Activated naive CD4-positive, alpha-beta T cell treated with anti-CD3 and anti-CD28 coated beads for 36 hours (primary cell): ENCODE data around the gene THSD4. TPM values are rescaled to one million over a fixed set of nuclear protein-coding genes. Genes with fewer than 3 reads are reported as not detected.

ENCODE experiments used
- CTCF ChIA-PET: fragments of 350-600 bp; sonication (Branson Sonifier 250); formaldehyde crosslinking; loops from one replicate; lab custom pipeline; 2021; ENCODE audit warnings: antibody characterized with exemption; lab: Charles Lee
- DNase-seq: peaks from one replicate; pipeline ENCODE4 v3.0.0-alpha.2; 2020
- H3K27ac Mint-ChIP-seq: one replicate; pipeline ENCODE4 v1.8.0; 2021; ENCODE audit warnings: mild to moderate bottlenecking, mixed read lengths
- H3K27me3 Mint-ChIP-seq: one replicate; pipeline ENCODE4 v1.8.0; 2021; ENCODE audit warnings: low read depth, mixed read lengths
- H3K36me3 Mint-ChIP-seq: one replicate; pipeline ENCODE4 v1.8.0; 2021; ENCODE audit warnings: low read depth, mixed read lengths
- H3K4me1 Mint-ChIP-seq: one replicate; pipeline ENCODE4 v1.8.0; 2021; ENCODE audit warnings: low read depth, mixed read lengths
- H3K4me3 Mint-ChIP-seq: one replicate; pipeline ENCODE4 v1.8.0; 2021; ENCODE audit warnings: mild to moderate bottlenecking, moderate library complexity, mixed read lengths
- H3K9me3 Mint-ChIP-seq: one replicate; pipeline ENCODE4 v1.8.0; 2021; ENCODE audit warnings: mixed read lengths
- intact Hi-C: fragments of 100-400 bp; cut with micrococcal nuclease; formaldehyde crosslinking; loops from one replicate; pipeline ENCODE4 v1.15.1; 2023
- total RNA-seq, 2 experiments: library from RNA; stranded (reverse); gene quantifications; one replicate each; pipeline ENCODE4 v1.2.3, GENCODE V29; 2021

The THSD4 gene
- total RNA-seq, 2 experiments from 2014 or later: not detected

DNA sequence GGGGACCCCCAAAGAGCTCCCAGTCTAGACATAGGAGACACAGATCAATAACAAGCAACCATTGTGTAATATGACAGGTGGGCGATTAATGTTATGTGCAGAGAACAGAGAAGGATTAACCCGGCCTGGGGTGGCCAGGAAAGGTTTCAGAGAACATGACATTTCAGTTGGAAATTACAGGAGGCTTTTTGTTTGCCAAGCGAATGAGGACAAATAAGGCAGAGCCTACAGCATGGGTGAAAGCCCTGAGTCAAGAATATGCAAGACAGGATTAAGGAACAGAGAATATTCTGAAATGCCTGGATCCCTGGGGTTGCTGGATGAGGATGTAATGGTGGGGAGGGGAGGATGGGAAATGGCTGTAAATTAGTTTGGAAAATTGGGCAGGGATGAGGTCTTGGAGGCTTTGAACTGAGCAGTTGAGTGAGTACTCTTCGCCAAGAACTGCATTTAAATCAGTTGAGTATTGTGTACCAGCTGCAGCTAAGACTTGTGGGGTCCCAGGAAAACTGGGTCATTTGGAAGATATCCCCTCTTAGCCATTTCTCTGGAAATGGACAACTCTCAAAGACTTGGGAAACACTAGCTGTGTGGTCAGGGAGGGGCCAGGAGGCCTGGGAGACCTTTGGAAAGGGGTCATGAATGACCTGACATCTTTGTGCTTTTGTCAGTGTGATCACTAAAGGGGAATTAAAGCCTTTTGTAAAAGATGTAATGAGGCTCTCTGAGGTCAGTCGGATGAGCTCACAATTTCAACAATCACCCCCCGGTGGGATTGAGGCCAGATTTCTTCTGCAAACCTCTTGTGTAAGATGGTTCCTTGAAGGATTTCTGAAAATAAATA is 496.5 kb downstream of the THSD4 start:
- H3K9me3 Mint-ChIP-seq: no peaks in the 10 kb centered on the region
- intact Hi-C loops: no loop called here
- CTCF ChIA-PET: no interaction called here
- no peak for DNase-seq
- no peak overlapping the region for H3K4me3 Mint-ChIP-seq
- H3K36me3 Mint-ChIP-seq: no peaks in the 10 kb centered on the region
- H3K27ac Mint-ChIP-seq: no peak overlapping the region
- H3K27me3 Mint-ChIP-seq: peaks cover 20% of the 10 kb centered on the region
- no peaks in the 10 kb centered on the region for H3K4me1 Mint-ChIP-seq

GRCh38 chr15:71612397-71612722 is 497.1 kb downstream of the THSD4 start:
- CTCF ChIA-PET: no interaction called here
- peaks cover 18% of the 10 kb centered on the region for H3K27me3 Mint-ChIP-seq

GRCh38 chr15:71612869-71613268 is 497.6 kb downstream of the THSD4 start:
- Mint-ChIP-seq H3K36me3 (no peaks in the 10 kb centered on the region), H3K4me1 (no peaks in the 10 kb centered on the region), H3K27me3 (peaks cover 14% of the 10 kb centered on the region), H3K9me3 (no peaks in the 10 kb centered on the region), H3K4me3 (no peak overlapping the region), H3K27ac (no peak overlapping the region)
- intact Hi-C loops: no loop called here
- DNase-seq: no peak
- CTCF ChIA-PET: no interaction called here

More at GRCh38 chr15:71612397-71612722, 497.1 kb downstream of the THSD4 start:
- intact Hi-C loops: no loop called here
- Mint-ChIP-seq H3K4me1 (no peaks in the 10 kb centered on the region), H3K36me3 (no peaks in the 10 kb centered on the region), H3K9me3 (no peaks in the 10 kb centered on the region), H3K27ac (no peak overlapping the region), H3K4me3 (no peak overlapping the region)
- DNase-seq: no peak

GRCh38 chr15:71623111-71623510 is 507.8 kb downstream of the THSD4 start:
- Mint-ChIP-seq H3K27ac (no peak overlapping the region), H3K4me3 (no peak overlapping the region), H3K9me3 (no peaks in the 10 kb centered on the region), H3K27me3 (peaks cover 11% of the 10 kb centered on the region), H3K36me3 (no peaks in the 10 kb centered on the region), H3K4me1 (no peaks in the 10 kb centered on the region)
- no peak for DNase-seq
- intact Hi-C loops: no loop called here
- CTCF ChIA-PET: no interaction called here

DNA sequence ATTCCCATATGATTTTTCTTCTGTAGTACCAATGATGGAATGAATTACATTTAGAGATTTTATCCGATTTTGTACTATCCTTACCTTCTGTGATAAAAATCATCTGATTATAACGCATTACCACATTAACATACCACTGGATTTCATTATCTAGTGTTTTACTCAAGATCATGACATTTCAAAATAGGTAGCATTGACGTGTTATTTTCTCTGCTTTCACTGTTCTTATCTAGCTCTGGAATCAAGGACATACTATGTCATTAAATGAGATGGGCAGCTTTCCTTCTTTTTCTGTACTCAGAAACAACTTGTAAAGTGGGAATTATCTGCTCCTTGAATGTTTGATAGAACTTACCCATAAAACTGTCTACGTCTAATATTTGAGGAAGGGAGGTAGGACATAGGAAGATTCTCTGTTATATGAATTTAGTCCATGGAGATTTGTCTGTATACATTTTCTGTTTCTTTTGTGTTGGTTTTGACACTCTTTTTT is 511.4 kb downstream of the THSD4 start:
- DNase-seq: no peak
- no peak overlapping the region for H3K27ac Mint-ChIP-seq
- H3K4me3 Mint-ChIP-seq: no peak overlapping the region
- intact Hi-C loops: no loop called here
- no peaks in the 10 kb centered on the region for H3K9me3 Mint-ChIP-seq
- peaks cover 11% of the 10 kb centered on the region for H3K27me3 Mint-ChIP-seq
- no peaks in the 10 kb centered on the region for H3K36me3 Mint-ChIP-seq
- H3K4me1 Mint-ChIP-seq: no peaks in the 10 kb centered on the region
- CTCF ChIA-PET: no interaction called here

DNA sequence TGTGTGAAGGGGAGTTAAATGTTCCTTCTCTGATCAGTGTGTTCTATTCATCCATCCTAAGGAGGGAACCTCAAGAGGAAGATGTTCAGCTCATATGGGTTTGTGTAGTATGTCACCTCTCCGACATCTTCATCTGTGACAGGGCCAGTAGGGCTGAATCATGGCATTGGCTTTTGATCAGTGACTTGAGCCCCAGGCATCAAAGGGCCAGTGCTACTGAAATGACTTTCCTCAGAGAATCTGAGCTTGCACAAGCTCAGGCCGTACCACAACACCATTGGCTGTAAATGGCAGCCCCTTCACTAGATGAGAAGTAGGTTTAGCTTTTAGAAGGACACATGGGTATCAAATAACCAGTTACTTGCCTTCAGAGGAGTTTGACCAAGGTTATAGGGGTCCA is 511.9 kb downstream of the THSD4 start:
- Mint-ChIP-seq H3K9me3 (no peaks in the 10 kb centered on the region), H3K4me3 (no peak overlapping the region), H3K27ac (no peak overlapping the region)

GRCh38 chr15:71627604-71628003 is 512.3 kb downstream of the THSD4 start:
- peaks cover 13% of the 10 kb centered on the region for H3K27me3 Mint-ChIP-seq
- no peak overlapping the region for H3K4me3 Mint-ChIP-seq
- H3K4me1 Mint-ChIP-seq: no peaks in the 10 kb centered on the region
- CTCF ChIA-PET: no interaction called here
- no peaks in the 10 kb centered on the region for H3K9me3 Mint-ChIP-seq
- intact Hi-C loops: no loop called here
- DNase-seq: no peak
- H3K36me3 Mint-ChIP-seq: no peaks in the 10 kb centered on the region
- H3K27ac Mint-ChIP-seq: no peak overlapping the region

More for the DNA sequence above, 511.9 kb downstream of the THSD4 start:
- CTCF ChIA-PET: no interaction called here
- Mint-ChIP-seq H3K36me3 (no peaks in the 10 kb centered on the region), H3K27me3 (peaks cover 13% of the 10 kb centered on the region), H3K4me1 (no peaks in the 10 kb centered on the region)
- DNase-seq: no peak
- intact Hi-C loops: no loop called here

DNA sequence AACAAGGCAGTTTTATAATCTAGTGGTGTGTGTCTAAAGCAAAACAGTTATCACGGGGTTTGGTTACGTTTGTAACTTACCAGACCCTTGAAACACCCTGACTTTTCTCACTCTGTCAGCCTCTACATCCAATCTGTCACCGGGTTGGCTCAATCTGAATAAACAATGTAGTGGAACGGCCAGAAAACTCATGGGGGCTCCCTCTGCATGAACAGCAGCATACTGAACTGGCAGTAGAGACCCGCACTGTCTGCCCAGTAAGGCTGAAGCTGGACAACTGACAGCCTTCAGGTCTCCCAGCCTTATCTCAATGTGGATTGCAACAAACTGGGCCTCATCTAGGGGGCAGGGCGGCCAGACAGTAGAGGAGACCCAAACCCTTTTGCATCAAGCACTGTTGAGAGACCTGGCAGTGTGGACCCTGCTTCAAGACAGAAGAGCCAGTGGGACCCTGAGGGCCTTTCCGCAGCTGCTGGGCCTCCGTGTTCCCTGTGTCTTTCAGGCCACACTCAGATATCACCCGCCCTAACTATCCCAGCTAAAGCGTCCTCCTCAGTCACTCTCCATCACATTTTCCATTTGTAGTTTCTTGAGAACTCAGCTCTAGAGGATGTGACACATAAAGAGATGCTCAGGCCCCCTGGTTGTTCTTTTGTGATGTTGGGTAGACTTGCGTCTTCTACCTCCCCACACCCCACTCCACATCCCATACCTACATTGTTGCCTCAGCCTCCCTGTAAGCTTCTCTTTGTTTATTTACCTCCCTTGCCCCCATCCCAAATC is 513.9 kb downstream of the THSD4 start:
- no peak overlapping the region for H3K27ac Mint-ChIP-seq
- no peak for DNase-seq
- H3K4me3 Mint-ChIP-seq: no peak overlapping the region
- H3K9me3 Mint-ChIP-seq: no peaks in the 10 kb centered on the region
- H3K4me1 Mint-ChIP-seq: no peaks in the 10 kb centered on the region
- intact Hi-C loops: no loop called here
- CTCF ChIA-PET: no interaction called here
- H3K36me3 Mint-ChIP-seq: no peaks in the 10 kb centered on the region
- H3K27me3 Mint-ChIP-seq: peaks cover 12% of the 10 kb centered on the region

GRCh38 chr15:71629781-71630474 is 514.7 kb downstream of the THSD4 start:
- no peak for DNase-seq
- H3K4me1 Mint-ChIP-seq: no peaks in the 10 kb centered on the region
- no peak overlapping the region for H3K4me3 Mint-ChIP-seq
- no peaks in the 10 kb centered on the region for H3K9me3 Mint-ChIP-seq
- no peak overlapping the region for H3K27ac Mint-ChIP-seq
- H3K36me3 Mint-ChIP-seq: no peaks in the 10 kb centered on the region
- intact Hi-C loops: no loop called here
- CTCF ChIA-PET: no interaction called here
- peaks cover 17% of the 10 kb centered on the region for H3K27me3 Mint-ChIP-seq

GRCh38 chr15:71630475-71630809 is 515.2 kb downstream of the THSD4 start:
- H3K4me1 Mint-ChIP-seq: no peaks in the 10 kb centered on the region
- no peak for DNase-seq
- CTCF ChIA-PET: no interaction called here
- no peaks in the 10 kb centered on the region for H3K9me3 Mint-ChIP-seq
- H3K27me3 Mint-ChIP-seq: peaks cover 22% of the 10 kb centered on the region
- H3K27ac Mint-ChIP-seq: no peak overlapping the region
- intact Hi-C loops: no loop called here
- no peak overlapping the region for H3K4me3 Mint-ChIP-seq
- no peaks in the 10 kb centered on the region for H3K36me3 Mint-ChIP-seq

- Mint-ChIP-seq H3K36me3 (no peaks in the 10 kb centered on the region), H3K9me3 (no peaks in the 10 kb centered on the region), H3K27me3 (peaks cover 22% of the 10 kb centered on the region), H3K4me1 (no peaks in the 10 kb centered on the region), H3K27ac (no peak overlapping the region), H3K4me3 (no peak overlapping the region)
- DNase-seq: no peak
- intact Hi-C loops: no loop called here
- CTCF ChIA-PET: no interaction called here
Measured at GRCh38 chr15:71632576-71633195, 517.4 kb downstream of the THSD4 start.

DNA sequence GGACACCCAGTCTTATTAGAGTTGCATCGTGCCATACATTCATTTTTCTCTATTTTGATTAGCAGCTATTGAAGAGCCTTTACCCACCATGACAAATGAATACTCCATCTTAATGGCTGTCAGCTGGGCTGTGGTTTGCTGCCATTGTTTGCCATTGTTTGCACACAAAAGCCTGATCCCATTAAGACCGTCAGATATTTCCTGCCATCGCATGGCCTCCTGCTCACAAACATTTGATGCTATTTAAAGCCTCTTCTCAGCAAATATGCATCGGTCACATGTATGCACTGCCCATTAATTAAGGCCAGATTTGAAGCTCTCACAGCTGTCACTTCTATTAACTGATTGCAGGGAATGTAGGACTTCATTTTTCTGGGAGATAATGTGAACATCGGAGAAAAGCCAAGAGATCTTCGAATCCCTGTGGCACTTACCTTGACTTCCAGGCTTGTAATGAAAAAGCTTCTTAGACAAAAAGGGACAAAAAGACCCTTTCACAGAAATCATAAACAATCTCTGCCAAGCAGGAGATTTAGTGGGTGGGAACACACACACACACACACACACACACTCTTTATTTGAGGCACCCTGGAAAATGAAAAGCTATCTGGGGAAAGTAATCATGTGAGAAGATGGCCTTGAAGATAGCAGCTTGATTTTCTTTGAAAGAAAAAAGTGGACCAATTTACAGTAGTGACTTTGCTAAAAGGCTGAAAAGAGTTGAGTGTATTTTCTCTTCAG is 519.7 kb downstream of the THSD4 start:
- Mint-ChIP-seq H3K4me1 (no peaks in the 10 kb centered on the region), H3K36me3 (no peaks in the 10 kb centered on the region), H3K4me3 (no peak overlapping the region), H3K27ac (no peak overlapping the region), H3K9me3 (no peaks in the 10 kb centered on the region), H3K27me3 (peaks cover 22% of the 10 kb centered on the region)
- no peak for DNase-seq
- intact Hi-C loops: no loop called here
- CTCF ChIA-PET: no interaction called here
